ENCODE measurements around the gene FOXN1.

GRCh38 chr17:28499684-28500357, 6.3 kb upstream of the FOXN1 start:
- TF ChIP-seq ZNF274 (CRISPR knock-in tag; IDR thresholded peaks at IDR 0.05) (no peak), SP1 (IDR thresholded peaks at IDR 0.05) (no peak), SP1 (CRISPR knock-in tag; IDR thresholded peaks at IDR 0.05) (no peak)

All from HepG2 (cell line).